DMS114 treated with DMSO at 0.1 percent for 48 hours (cell line): ENCODE results near the gene CCDC178.
"Not testable (repeated sequence)": the region's sequence is repeated elsewhere in the genome, so short reads cannot be mapped to it uniquely, and the experiment has no call there.

ENCODE experiments used
- DNase-seq: peaks from one replicate; lab custom pipeline; 2025; ENCODE audit not compliant: unreplicated experiment; lab: John Stamatoyannopoulos, UW

Gene CCDC178

GRCh38 chr18:33232318-33232626 is 208.2 kb downstream of the CCDC178 start:
- no peak for DNase-seq

GRCh38 chr18:33231474-33232317 is 208.8 kb downstream of the CCDC178 start:
- DNase-seq, result peak; percentile 39

GRCh38 chr18:33212363-33212762 is 228.2 kb downstream of the CCDC178 start:
- DNase-seq, result no peak

- peak; percentile 42 for DNase-seq
Measured at GRCh38 chr18:33210575-33211189, 229.8 kb downstream of the CCDC178 start.

GRCh38 chr18:33205777-33206176 is 234.7 kb downstream of the CCDC178 start:
- DNase-seq, result no peak

- DNase-seq, result no peak
Measured at GRCh38 chr18:33201509-33201926, 239.0 kb downstream of the CCDC178 start.

GRCh38 chr18:33195795-33196194 is 244.7 kb downstream of the CCDC178 start:
- DNase-seq, result no peak

GRCh38 chr18:33194793-33195192 is 245.7 kb downstream of the CCDC178 start:
- DNase-seq, result no peak

- no peak for DNase-seq
Measured at GRCh38 chr18:33184958-33185357, 255.6 kb downstream of the CCDC178 start.

- DNase-seq, result no peak
Measured at GRCh38 chr18:33184175-33184574, 256.3 kb downstream of the CCDC178 start.

- DNase-seq, result no peak
Measured at GRCh38 chr18:33183136-33183535, 257.4 kb downstream of the CCDC178 start.

- no peak for DNase-seq
Measured at GRCh38 chr18:33181016-33181415, 259.5 kb downstream of the CCDC178 start.

GRCh38 chr18:33169218-33169617 is 271.3 kb downstream of the CCDC178 start:
- no peak for DNase-seq

- DNase-seq, result not testable (repeated sequence)
Measured at GRCh38 chr18:33164121-33164520, 276.4 kb downstream of the CCDC178 start.

- no peak for DNase-seq
Measured at GRCh38 chr18:33161131-33161530, 279.4 kb downstream of the CCDC178 start.

- DNase-seq, result no peak
Measured at GRCh38 chr18:33159151-33159550, 281.4 kb downstream of the CCDC178 start.

GRCh38 chr18:33157893-33158292 is 282.6 kb downstream of the CCDC178 start:
- no peak for DNase-seq

- DNase-seq, result no peak
Measured at GRCh38 chr18:33156906-33157470, 283.5 kb downstream of the CCDC178 start.

- no peak for DNase-seq
Measured at GRCh38 chr18:33154049-33154448, 286.5 kb downstream of the CCDC178 start.

GRCh38 chr18:33152376-33152775 is 288.1 kb downstream of the CCDC178 start:
- no peak for DNase-seq

GRCh38 chr18:33147811-33148210 is 292.7 kb downstream of the CCDC178 start:
- DNase-seq, result not testable (repeated sequence)

- DNase-seq, result no peak
Measured at GRCh38 chr18:33146014-33146413, 294.5 kb downstream of the CCDC178 start.
